Prostate gland (tissue), 2 donors: ENCODE measurements around the gene CTBP2. TPM values are rescaled to one million over a fixed set of nuclear protein-coding genes. Genes with fewer than 3 reads are reported as not detected.
A peak's percentile ranks its signal among the peaks of the same experiment; 100 is the strongest.

Source experiments
- DNase-seq: peaks from one replicate; pipeline ENCODE4 v3.0.0-alpha.2; 2019; ENCODE audit warnings: low spot score
- H3K27ac ChIP-seq, 2 donors: fragments of 200-600 bp; sonication (generic); 2 replicates each; pipeline ENCODE4 v1.5.1; 2017 to 2019
- H3K27me3 ChIP-seq: fragments of 200-600 bp; sonication (generic); replicated peaks from 2 replicates; pipeline ENCODE4 v1.5.1; 2019; ENCODE audit not compliant: insufficient read depth
- H3K36me3 ChIP-seq, 2 donors: fragments of 200-600 bp; sonication (generic); 1 replicate in 1 of 2; 2 replicates in 1 of 2; pipeline versions ENCODE4 v1.5.1 to v1.8.1; 2017 to 2019
- H3K4me1 ChIP-seq: fragments of 200-600 bp; sonication (generic); replicated peaks from 2 replicates; pipeline ENCODE4 v1.5.1; 2019
- H3K4me3 ChIP-seq, 2 donors: fragments of 200-600 bp; sonication (generic); 2 replicates each; pipeline ENCODE4 v1.5.1; 2017 to 2019
- H3K9me3 ChIP-seq: fragments of 200-600 bp; sonication (generic); 2 replicates; pipeline ENCODE4 v1.5.1; 2017
- CTCF ChIP-seq, 4 experiments: fragments of 200-600 bp in 2 of 4; fragments of 450-650 bp in 2 of 4; sonication (generic) in 2 of 4; IDR thresholded peaks; 1 replicate in 3 of 4; 2 replicates in 1 of 4; pipeline ENCODE4 v1.5.1; 2016 to 2019; ENCODE audit warnings: antibody characterized with exemption in 4 of 4, mild to moderate bottlenecking in 2 of 4, moderate library complexity in 2 of 4
- POLR2A ChIP-seq: fragments of 450-650 bp; IDR thresholded peaks from one replicate; pipeline ENCODE4 v1.6.1; 2016; ENCODE audit warnings: antibody characterized with exemption, mild to moderate bottlenecking
- POLR2AphosphoS5 ChIP-seq: sonication (generic); formaldehyde crosslinking; IDR thresholded peaks from one replicate; pipeline ENCODE4 v1.6.1; 2017; ENCODE audit warnings: antibody characterized with exemption
- WGBS: methylation state at CpG from one replicate; pipeline ENCODE4 v1.1.5; 2018; 5-methylcytosine and 5-hydroxymethylcytosine counted together
- intact Hi-C: fragments of 100-400 bp; cut with DNase I; formaldehyde crosslinking; loops from one replicate; pipeline ENCODE4 v1.14.2; 2022
- total RNA-seq, 2 donors: library from RNA; depleted of rRNA; stranded (reverse); fragments of >200 nt; gene quantifications; one replicate each; pipeline ENCODE4 v1.1.0, GENCODE V29; 2016

CTBP2 gene
- total RNA-seq, 2 donors from 2014 or later = 70.2 to 89.7 TPM

GRCh38 chr10:124985162-124985561 is 175.2 kb downstream of the CTBP2 start:
- H3K4me1 ChIP-seq = no peaks in the 10 kb centered on the region
- H3K4me3 ChIP-seq = no peak overlapping the region
- no peaks in the 10 kb centered on the region for H3K27me3 ChIP-seq
- H3K9me3 ChIP-seq = no peaks in the 10 kb centered on the region
- DNase-seq = no peak
- WGBS = 57% methylated on average over 5 of the region's 5 CpGs
- peak overlapping the region in 1 of 2 donors; percentile 11 for H3K27ac ChIP-seq
- TF ChIP-seq CTCF (IDR thresholded peaks at IDR 0.05) (no peak), POLR2AphosphoS5 (no peak), POLR2A (no peak)
- intact Hi-C loops = no loop called here
- no peaks in the 10 kb centered on the region for H3K36me3 ChIP-seq

- intact Hi-C loops = no loop called here
- no peaks in the 10 kb centered on the region for H3K4me1 ChIP-seq
- no peak for DNase-seq
- no peaks in the 10 kb centered on the region for H3K27me3 ChIP-seq
- no peaks in the 10 kb centered on the region for H3K36me3 ChIP-seq
- WGBS = 46% methylated on average over 1 of the region's 1 CpG
- H3K9me3 ChIP-seq = no peaks in the 10 kb centered on the region
- peak overlapping the region in 1 of 2 donors; percentile 11 for H3K27ac ChIP-seq
- TF ChIP-seq POLR2AphosphoS5 (no peak), CTCF (IDR thresholded peaks at IDR 0.05) (no peak), POLR2A (no peak)
- no peak overlapping the region for H3K4me3 ChIP-seq
Measured at GRCh38 chr10:124984376-124984775, 176.0 kb downstream of the CTBP2 start.

GRCh38 chr10:124983321-124983720 is 177.0 kb downstream of the CTBP2 start:
- Histone ChIP-seq H3K4me1 (no peaks in the 10 kb centered on the region), H3K9me3 (no peaks in the 10 kb centered on the region), H3K36me3 (no peaks in the 10 kb centered on the region), H3K4me3 (no peak overlapping the region), H3K27me3 (no peaks in the 10 kb centered on the region), H3K27ac (peak overlapping the region in 1 of 2 donors; percentile 11)
- TF ChIP-seq POLR2AphosphoS5 (no peak), CTCF (IDR thresholded peaks at IDR 0.05) (no peak), POLR2A (no peak)
- DNase-seq = no peak
- 25% methylated on average over 6 of the region's 6 CpGs for WGBS
- intact Hi-C loops = no loop called here

GRCh38 chr10:124978376-124978725 is 182.0 kb downstream of the CTBP2 start:
- no peaks in the 10 kb centered on the region for H3K4me1 ChIP-seq
- H3K27ac ChIP-seq = no peak overlapping the region
- no peaks in the 10 kb centered on the region for H3K9me3 ChIP-seq
- no peaks in the 10 kb centered on the region for H3K27me3 ChIP-seq
- no peak for TF ChIP-seq POLR2AphosphoS5
- TF ChIP-seq POLR2A = no peak
- no peak for TF ChIP-seq CTCF (IDR thresholded peaks at IDR 0.05)
- intact Hi-C loops = no loop called here
- no peak for DNase-seq
- H3K36me3 ChIP-seq = no peaks in the 10 kb centered on the region
- no peak overlapping the region for H3K4me3 ChIP-seq
- 72% methylated on average over 5 of the region's 5 CpGs for WGBS

- H3K4me3 ChIP-seq = no peak overlapping the region
- TF ChIP-seq POLR2AphosphoS5 (no peak), CTCF (IDR thresholded peaks at IDR 0.05) (no peak), POLR2A (no peak)
- 69% methylated on average over 4 of the region's 4 CpGs for WGBS
- H3K27ac ChIP-seq = no peak overlapping the region
- intact Hi-C loops = no loop called here
- no peaks in the 10 kb centered on the region for H3K9me3 ChIP-seq
- no peaks in the 10 kb centered on the region for H3K36me3 ChIP-seq
- no peak for DNase-seq
- no peaks in the 10 kb centered on the region for H3K27me3 ChIP-seq
- H3K4me1 ChIP-seq = no peaks in the 10 kb centered on the region
Measured at GRCh38 chr10:124977648-124978375, 182.6 kb downstream of the CTBP2 start.
